Mesothelial cell of epicardium (in vitro differentiated cells): ENCODE data around the gene LAMTOR2. TPM values are rescaled to one million over a fixed set of nuclear protein-coding genes. Genes with fewer than 3 reads are reported as not detected.

Experiments used
- DNase-seq, 2 experiments: peaks; one replicate each; pipeline ENCODE4 v3.0.0; 2021; ENCODE audit warnings: low spot score in 2 of 2; ENCODE audit not compliant: unreplicated experiment in 2 of 2
- H3K27ac Mint-ChIP-seq: 2 replicates; pipeline ENCODE4 v1.8.0; 2021; ENCODE audit warnings: mixed read lengths
- H3K27me3 Mint-ChIP-seq: 2 replicates; pipeline ENCODE4 v1.8.0; 2021; ENCODE audit warnings: low read depth, mixed read lengths
- H3K36me3 Mint-ChIP-seq: 2 replicates; pipeline ENCODE4 v1.8.0; 2021; ENCODE audit warnings: mixed read lengths
- H3K4me1 Mint-ChIP-seq: 2 replicates; pipeline ENCODE4 v1.8.0; 2021; ENCODE audit warnings: mixed read lengths
- H3K4me3 Mint-ChIP-seq: 2 replicates; pipeline ENCODE4 v1.8.0; 2021; ENCODE audit warnings: mild to moderate bottlenecking, moderate library complexity, mixed read lengths
- H3K9me3 Mint-ChIP-seq: 2 replicates; pipeline ENCODE4 v1.8.0; 2021; ENCODE audit warnings: mixed read lengths
- CTCF ChIP-seq: fragments of 200-600 bp; sonication (generic); IDR thresholded peaks from one replicate; pipeline ENCODE4 v1.5.0; 2021; ENCODE audit warnings: antibody characterized with exemption; ENCODE audit not compliant: unreplicated experiment
- total RNA-seq: library from RNA; stranded (reverse); gene quantifications from 3 replicates; pipeline ENCODE4 v1.2.1, GENCODE V29; 2021

The LAMTOR2 gene
- total RNA-seq, 1 donor from 2014 or later = 39.5 TPM

- Mint-ChIP-seq H3K36me3 (peaks cover 12% of the 10 kb centered on the region), H3K4me3 (peak overlapping the region; percentile 92), H3K27me3 (no peaks in the 10 kb centered on the region), H3K4me1 (peaks cover 68% of the 10 kb centered on the region), H3K27ac (peak overlapping the region; percentile 96), H3K9me3 (no peaks in the 10 kb centered on the region)
- no peak for TF ChIP-seq CTCF
- DNase-seq = no peak
These were observed 27.3 kb downstream of the LAMTOR2 start for GRCh38 chr1:156081917-156082308.

GRCh38 chr1:156082309-156083091 lies 27.9 kb downstream of the LAMTOR2 start, which contains the start of gene MEX3A:
MEX3A (minus strand) TSS chr1:156082465; CDS start chr1:156081998, 467 bp downstream.
- Mint-ChIP-seq H3K9me3 (no peaks in the 10 kb centered on the region), H3K27ac (peak within 1 kb of the TSS; percentile 98), H3K27me3 (no peaks in the 10 kb centered on the region), H3K4me1 (peaks cover 66% of the 10 kb centered on the region), H3K36me3 (peaks cover 8% of the 10 kb centered on the region), H3K4me3 (peak within 1 kb of the TSS; percentile 98)
- no peak for TF ChIP-seq CTCF
- peak; percentile 83 to 93 for DNase-seq

GRCh38 chr1:156083800-156084790 lies 29.5 kb downstream of the LAMTOR2 start:
- no peak for TF ChIP-seq CTCF
- Mint-ChIP-seq H3K36me3 (peaks cover 5% of the 10 kb centered on the region), H3K27ac (peak overlapping the region; percentile 98), H3K9me3 (no peaks in the 10 kb centered on the region), H3K27me3 (no peaks in the 10 kb centered on the region), H3K4me1 (peaks cover 50% of the 10 kb centered on the region), H3K4me3 (peak overlapping the region; percentile 92)
- no peak for DNase-seq

GRCh38 chr1:156086256-156086662 lies 31.7 kb downstream of the LAMTOR2 start:
- Mint-ChIP-seq H3K36me3 (no peaks in the 10 kb centered on the region), H3K4me3 (no peak overlapping the region), H3K27ac (peak overlapping the region; percentile 92), H3K9me3 (no peaks in the 10 kb centered on the region), H3K27me3 (no peaks in the 10 kb centered on the region), H3K4me1 (peaks cover 40% of the 10 kb centered on the region)
- no peak for TF ChIP-seq CTCF
- DNase-seq = no peak

GRCh38 chr1:156089704-156090103 lies 35.1 kb downstream of the LAMTOR2 start:
- TF ChIP-seq CTCF = no peak
- Mint-ChIP-seq H3K36me3 (peaks cover 8% of the 10 kb centered on the region), H3K4me1 (peaks cover 25% of the 10 kb centered on the region), H3K27me3 (no peaks in the 10 kb centered on the region), H3K27ac (no peak overlapping the region), H3K9me3 (no peaks in the 10 kb centered on the region), H3K4me3 (no peak overlapping the region)
- no peak for DNase-seq
